Activated T-helper 1 cell treated with anti-CD3 and anti-CD28 coated beads, Interleukin-12 subunit alpha, Interleukin-12 subunit beta, Interleukin-2, Interleukin-4 antibody, amounts not matched to agents 30 ng/mL and 10 ng/mL and 1 ng/mL, durations not matched to agents 14 hours and 24 hours and 36 hours (primary cell): Measurements from ENCODE around the gene HIVEP1. TPM values are rescaled to one million over a fixed set of nuclear protein-coding genes. Genes with fewer than 3 reads are reported as not detected.

Experiments
- DNase-seq: peaks from one replicate; pipeline ENCODE4 v3.0.0; 2021; ENCODE audit warnings: low spot score
- H3K27ac Mint-ChIP-seq: one replicate; pipeline ENCODE4 v1.8.0; 2021; ENCODE audit warnings: mild to moderate bottlenecking, mixed read lengths
- H3K27me3 Mint-ChIP-seq: one replicate; pipeline ENCODE4 v1.8.0; 2022; ENCODE audit warnings: mild to moderate bottlenecking, moderate library complexity, mixed read lengths; ENCODE audit not compliant: insufficient read depth
- H3K36me3 Mint-ChIP-seq: one replicate; pipeline ENCODE4 v1.8.0; 2021; ENCODE audit warnings: low read depth, mixed read lengths
- H3K4me1 Mint-ChIP-seq: one replicate; pipeline ENCODE4 v1.8.0; 2021; ENCODE audit warnings: low read depth, mixed read lengths
- H3K4me3 Mint-ChIP-seq: one replicate; pipeline ENCODE4 v1.8.0; 2021; ENCODE audit warnings: mild to moderate bottlenecking, moderate library complexity, mixed read lengths
- H3K9me3 Mint-ChIP-seq: one replicate; pipeline ENCODE4 v1.8.0; 2021; ENCODE audit warnings: mixed read lengths
- intact Hi-C: fragments of 100-400 bp; cut with micrococcal nuclease; formaldehyde crosslinking; loops from one replicate; pipeline ENCODE4 v1.15.1; 2024
- total RNA-seq: library from RNA; stranded (reverse); gene quantifications from 2 replicates; pipeline ENCODE4 v1.2.3, GENCODE V29; 2022

Gene HIVEP1
- total RNA-seq, 1 donor from 2014 or later: 69.8 TPM

DNA sequence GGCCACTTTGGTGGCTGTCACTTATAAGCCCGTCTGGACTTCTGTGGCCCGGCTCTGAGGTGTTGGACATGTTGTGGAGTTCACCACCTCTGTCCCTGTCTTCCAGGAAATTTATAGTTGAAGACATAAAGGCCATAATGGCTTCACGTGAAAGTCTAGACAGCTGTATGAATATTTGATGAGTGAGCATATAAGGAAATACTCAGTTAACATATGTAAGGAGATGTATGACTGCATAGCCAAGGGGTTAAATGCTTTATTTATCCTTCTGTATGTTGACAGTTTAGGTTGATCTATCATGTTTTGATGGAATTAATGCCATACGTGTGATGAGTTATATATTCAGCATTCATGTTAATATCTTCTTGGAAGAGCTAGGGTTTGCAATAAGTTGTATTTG, 16.1 kb downstream of the HIVEP1 start:
- Mint-ChIP-seq H3K27me3 (no peaks in the 10 kb centered on the region), H3K4me3 (no peak overlapping the region), H3K36me3 (peaks cover 68% of the 10 kb centered on the region), H3K27ac (no peak overlapping the region), H3K4me1 (peaks cover 50% of the 10 kb centered on the region), H3K9me3 (peaks cover 37% of the 10 kb centered on the region)
- intact Hi-C loops: no loop called here
- no peak for DNase-seq

DNA sequence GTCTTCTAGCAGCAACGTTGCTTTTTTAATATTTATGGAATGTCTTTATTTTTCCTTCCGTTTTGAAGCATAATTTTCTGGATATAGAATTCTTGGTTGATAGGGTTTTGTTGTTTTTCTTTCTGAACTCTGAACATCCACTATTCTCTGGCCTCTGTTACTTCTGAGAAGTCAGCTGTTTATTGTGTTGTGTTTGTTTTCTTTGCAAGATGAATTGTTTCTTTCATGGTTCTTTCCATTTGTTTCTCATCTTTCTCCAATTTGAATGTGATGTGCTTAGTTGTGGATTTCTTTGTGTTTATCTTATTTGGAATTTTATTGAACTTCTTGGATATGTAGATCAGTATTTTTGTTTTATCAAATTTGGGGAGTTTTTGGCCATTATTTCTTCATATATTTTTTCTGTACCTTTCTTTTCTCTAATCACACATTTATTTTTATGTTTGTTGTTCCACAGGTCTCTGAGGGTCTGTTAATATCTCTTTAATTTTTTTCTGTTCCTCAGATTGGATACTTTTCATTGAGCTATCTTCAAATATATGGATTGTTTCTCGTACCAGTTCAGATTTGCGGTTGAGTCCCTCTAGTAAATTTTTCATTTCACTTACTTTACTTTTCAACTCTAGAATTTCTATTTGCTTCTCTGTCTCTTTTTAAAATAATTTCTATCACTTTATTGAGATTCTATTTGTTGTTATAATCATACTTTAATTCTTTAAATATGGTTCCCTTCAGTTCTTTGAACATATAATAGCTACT, 18.0 kb downstream of the HIVEP1 start:
- DNase-seq: no peak
- H3K4me3 Mint-ChIP-seq: no peak overlapping the region
- peaks cover 57% of the 10 kb centered on the region for H3K4me1 Mint-ChIP-seq
- H3K27ac Mint-ChIP-seq: no peak overlapping the region
- H3K36me3 Mint-ChIP-seq: peaks cover 65% of the 10 kb centered on the region
- no peaks in the 10 kb centered on the region for H3K27me3 Mint-ChIP-seq
- H3K9me3 Mint-ChIP-seq: peaks cover 37% of the 10 kb centered on the region
- intact Hi-C loops: loop anchor here (2.0 to 5.0 kb wide), 2 partner anchors 17 to 37 kb away; partner anchors contain the start of gene HIVEP1

DNA sequence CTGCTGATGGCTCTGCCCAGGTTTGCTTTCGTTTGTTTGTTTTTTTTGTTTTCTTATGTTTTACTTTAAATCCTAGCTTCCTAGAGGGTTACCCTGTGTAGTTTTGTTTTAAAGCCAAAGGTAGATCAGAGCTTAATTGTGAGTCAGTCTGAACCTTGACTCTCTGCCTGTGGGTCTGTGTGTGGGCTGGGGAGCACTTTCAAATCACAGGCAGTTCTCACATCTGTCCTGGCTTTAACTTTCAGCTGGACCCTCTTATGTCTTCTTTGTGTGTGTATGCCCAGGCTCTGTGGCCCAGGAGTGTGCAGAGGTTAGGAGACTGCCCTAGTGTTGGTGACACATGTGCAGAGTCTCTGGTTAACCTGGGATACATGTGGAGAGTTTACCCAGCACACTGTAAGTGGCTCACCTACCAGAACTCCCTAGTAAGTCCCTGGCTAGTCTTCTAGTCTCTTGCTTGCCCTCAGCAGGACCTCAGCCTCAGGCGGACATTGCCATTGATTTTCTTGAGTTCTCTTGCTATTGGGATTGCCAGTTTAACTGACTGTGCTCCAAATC, 19.0 kb downstream of the HIVEP1 start:
- H3K27ac Mint-ChIP-seq: peak overlapping the region; percentile 9
- H3K9me3 Mint-ChIP-seq: peaks cover 35% of the 10 kb centered on the region
- no peaks in the 10 kb centered on the region for H3K27me3 Mint-ChIP-seq
- H3K36me3 Mint-ChIP-seq: peaks cover 58% of the 10 kb centered on the region
- H3K4me1 Mint-ChIP-seq: peaks cover 61% of the 10 kb centered on the region
- no peak for DNase-seq
- intact Hi-C loops: loop anchor here (2.0 to 5.0 kb wide), 2 partner anchors 18 to 36 kb away; partner anchors contain the start of gene HIVEP1
- H3K4me3 Mint-ChIP-seq: no peak overlapping the region

DNA sequence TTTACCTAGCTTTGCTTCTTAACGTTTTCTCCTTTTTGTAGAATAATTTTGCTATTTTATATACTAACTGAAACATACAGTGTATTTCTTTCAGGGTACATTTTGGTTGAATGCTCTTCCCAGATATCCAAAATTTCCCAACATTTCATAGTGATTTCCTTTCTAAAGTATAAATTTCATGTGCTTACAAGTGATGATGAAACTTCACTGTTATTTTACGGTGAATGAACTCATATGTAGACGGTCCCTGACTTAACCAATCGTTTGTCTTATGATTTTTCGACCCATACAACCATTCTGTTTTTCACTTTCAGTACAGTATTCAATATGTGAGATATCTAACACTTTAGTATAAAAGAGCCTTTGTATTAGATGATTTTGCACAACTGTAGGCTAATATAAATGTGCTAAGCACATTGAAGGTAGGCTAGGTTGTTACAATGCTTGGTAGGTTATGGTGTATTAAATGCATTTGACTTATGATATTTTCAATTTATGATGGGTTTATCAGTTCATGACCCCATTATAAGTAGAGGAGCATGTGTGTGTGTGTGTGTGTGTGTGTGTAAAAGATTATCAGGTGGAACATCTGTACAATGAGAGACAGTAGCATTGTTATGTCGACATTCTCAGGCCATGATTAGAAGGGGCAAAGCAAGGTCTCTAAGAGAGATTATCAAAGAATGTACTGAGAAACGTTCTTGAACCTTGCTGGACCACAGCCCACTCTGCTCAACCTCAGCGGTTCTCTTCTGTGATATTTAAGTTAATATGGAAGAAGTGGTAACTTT, 20.9 kb downstream of the HIVEP1 start:
- intact Hi-C loops: loop anchor here (5.0 kb wide), 1 partner anchor 34 kb away; no protein-coding TSS in a partner anchor
- DNase-seq: no peak
- Mint-ChIP-seq H3K36me3 (peaks cover 47% of the 10 kb centered on the region), H3K4me3 (no peak overlapping the region), H3K27ac (no peak overlapping the region), H3K27me3 (no peaks in the 10 kb centered on the region), H3K9me3 (peaks cover 26% of the 10 kb centered on the region), H3K4me1 (peaks cover 64% of the 10 kb centered on the region)

DNA sequence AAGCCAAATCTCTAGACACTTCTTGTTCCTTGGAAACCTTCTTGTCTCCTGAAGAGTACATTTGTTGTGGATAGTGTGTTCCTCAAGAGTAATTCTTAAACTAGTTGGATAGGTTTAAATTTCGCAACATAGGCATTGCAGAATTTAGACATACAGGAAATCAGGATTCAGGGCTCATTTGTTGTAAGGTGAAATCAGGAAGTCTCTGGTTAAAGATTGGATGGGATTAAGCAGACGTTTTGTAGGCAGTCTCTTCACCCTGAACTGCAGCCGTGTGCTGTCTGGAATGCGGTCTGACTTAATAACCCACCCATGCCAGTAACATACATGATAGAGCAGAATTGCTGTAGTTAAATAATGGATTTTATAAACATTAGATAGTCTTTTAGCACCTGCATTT, 21.7 kb downstream of the HIVEP1 start:
- Mint-ChIP-seq H3K4me1 (peaks cover 71% of the 10 kb centered on the region), H3K27me3 (no peaks in the 10 kb centered on the region), H3K36me3 (peaks cover 42% of the 10 kb centered on the region), H3K9me3 (peaks cover 22% of the 10 kb centered on the region), H3K4me3 (no peak overlapping the region), H3K27ac (no peak overlapping the region)
- DNase-seq: no peak
- intact Hi-C loops: loop anchor here (5.0 kb wide), 1 partner anchor 34 kb away; no protein-coding TSS in a partner anchor

DNA sequence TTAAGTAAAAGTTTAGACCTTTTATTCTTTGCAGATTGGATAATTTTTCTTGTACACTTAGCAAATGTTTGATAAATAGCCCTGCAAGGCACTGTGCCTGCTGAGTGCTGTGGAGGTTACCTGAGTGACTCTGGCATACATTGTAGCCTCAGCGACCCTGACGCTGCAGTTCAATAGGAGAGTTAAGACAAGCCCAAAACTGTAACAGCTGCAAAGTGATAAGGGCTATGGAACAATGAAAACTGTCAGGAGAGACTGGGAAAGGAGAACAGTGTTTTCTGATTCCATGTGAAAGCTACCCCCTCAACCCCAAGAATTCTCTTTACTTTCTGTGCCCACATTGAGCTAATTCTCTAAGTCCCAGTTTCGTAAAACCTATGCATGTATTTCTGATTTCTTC, 22.2 kb downstream of the HIVEP1 start:
- Mint-ChIP-seq H3K27ac (no peak overlapping the region), H3K27me3 (no peaks in the 10 kb centered on the region), H3K9me3 (peaks cover 16% of the 10 kb centered on the region), H3K4me1 (peaks cover 77% of the 10 kb centered on the region), H3K36me3 (peaks cover 39% of the 10 kb centered on the region), H3K4me3 (no peak overlapping the region)
- intact Hi-C loops: loop anchor here (5.0 kb wide), 1 partner anchor 33 kb away; no protein-coding TSS in a partner anchor
- DNase-seq: no peak

DNA sequence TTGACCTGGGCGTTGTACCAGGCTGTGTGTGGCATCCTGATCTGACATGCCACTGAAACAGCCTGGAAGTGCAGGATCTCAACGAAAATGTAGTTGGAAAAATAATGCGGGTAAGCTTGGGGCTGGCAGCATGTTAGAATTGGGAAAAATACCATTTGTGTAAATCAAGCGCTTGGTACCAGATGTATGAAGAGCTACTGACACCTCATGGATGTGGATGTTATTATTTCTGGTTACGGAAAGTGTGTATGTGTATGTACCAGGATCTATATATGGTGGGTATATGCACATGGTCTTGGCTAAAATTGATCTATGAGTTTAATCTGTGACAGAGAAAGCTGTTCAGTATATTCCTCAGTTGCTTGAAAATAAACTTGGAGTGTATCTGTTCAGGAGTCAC, 22.7 kb downstream of the HIVEP1 start:
- no peak overlapping the region for H3K4me3 Mint-ChIP-seq
- intact Hi-C loops: loop anchor here (5.0 kb wide), 1 partner anchor 32 kb away; no protein-coding TSS in a partner anchor
- no peaks in the 10 kb centered on the region for H3K27me3 Mint-ChIP-seq
- peaks cover 36% of the 10 kb centered on the region for H3K36me3 Mint-ChIP-seq
- H3K27ac Mint-ChIP-seq: no peak overlapping the region
- H3K4me1 Mint-ChIP-seq: peaks cover 82% of the 10 kb centered on the region
- peaks cover 11% of the 10 kb centered on the region for H3K9me3 Mint-ChIP-seq
- DNase-seq: no peak

DNA sequence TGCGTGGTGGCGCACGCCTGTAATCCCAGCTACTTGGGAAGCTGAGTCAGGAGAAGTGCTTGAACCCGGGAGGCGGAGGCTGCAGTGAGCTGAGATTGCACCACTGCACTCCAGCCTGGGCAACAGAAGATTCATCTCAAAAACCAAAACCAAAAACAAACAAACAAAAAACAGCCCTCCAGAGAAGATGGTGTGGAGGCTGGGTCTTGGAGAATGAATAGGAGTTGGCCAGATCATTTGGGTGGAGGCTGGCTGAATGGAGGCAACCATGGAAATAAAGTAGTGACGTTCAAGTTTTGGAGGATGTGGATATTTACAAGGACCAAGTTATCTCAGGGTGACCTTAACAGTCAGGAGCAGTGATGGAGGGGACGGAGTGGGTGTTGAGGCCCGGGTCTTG, 24.7 kb downstream of the HIVEP1 start:
- no peaks in the 10 kb centered on the region for H3K27me3 Mint-ChIP-seq
- H3K36me3 Mint-ChIP-seq: peaks cover 24% of the 10 kb centered on the region
- H3K27ac Mint-ChIP-seq: peak overlapping the region; percentile 10
- intact Hi-C loops: no loop called here
- no peak for DNase-seq
- no peaks in the 10 kb centered on the region for H3K9me3 Mint-ChIP-seq
- H3K4me1 Mint-ChIP-seq: peaks cover 79% of the 10 kb centered on the region
- H3K4me3 Mint-ChIP-seq: peak overlapping the region; percentile 13

DNA sequence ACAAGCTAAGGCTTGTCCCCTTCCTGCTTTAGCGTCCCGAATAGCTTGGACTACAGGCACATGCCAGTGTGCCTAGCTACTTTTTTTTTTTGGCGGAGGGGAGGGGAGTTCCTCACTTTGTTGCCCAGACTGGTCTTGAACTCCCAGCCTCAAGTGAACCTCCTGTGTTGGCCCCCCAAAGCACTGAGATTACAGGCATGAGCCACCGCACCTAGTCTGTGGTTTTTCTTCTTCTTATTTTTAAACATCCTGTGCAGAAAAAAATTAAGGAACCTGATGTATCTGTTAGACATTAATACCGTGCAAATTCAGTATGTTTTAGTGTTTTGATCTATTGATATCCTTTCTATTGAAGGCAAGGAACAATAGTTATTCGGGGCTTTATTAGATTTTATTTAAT, 25.7 kb downstream of the HIVEP1 start:
- no peak for DNase-seq
- no peaks in the 10 kb centered on the region for H3K9me3 Mint-ChIP-seq
- H3K27ac Mint-ChIP-seq: no peak overlapping the region
- peaks cover 22% of the 10 kb centered on the region for H3K36me3 Mint-ChIP-seq
- H3K4me3 Mint-ChIP-seq: no peak overlapping the region
- intact Hi-C loops: no loop called here
- no peaks in the 10 kb centered on the region for H3K27me3 Mint-ChIP-seq
- peaks cover 75% of the 10 kb centered on the region for H3K4me1 Mint-ChIP-seq

DNA sequence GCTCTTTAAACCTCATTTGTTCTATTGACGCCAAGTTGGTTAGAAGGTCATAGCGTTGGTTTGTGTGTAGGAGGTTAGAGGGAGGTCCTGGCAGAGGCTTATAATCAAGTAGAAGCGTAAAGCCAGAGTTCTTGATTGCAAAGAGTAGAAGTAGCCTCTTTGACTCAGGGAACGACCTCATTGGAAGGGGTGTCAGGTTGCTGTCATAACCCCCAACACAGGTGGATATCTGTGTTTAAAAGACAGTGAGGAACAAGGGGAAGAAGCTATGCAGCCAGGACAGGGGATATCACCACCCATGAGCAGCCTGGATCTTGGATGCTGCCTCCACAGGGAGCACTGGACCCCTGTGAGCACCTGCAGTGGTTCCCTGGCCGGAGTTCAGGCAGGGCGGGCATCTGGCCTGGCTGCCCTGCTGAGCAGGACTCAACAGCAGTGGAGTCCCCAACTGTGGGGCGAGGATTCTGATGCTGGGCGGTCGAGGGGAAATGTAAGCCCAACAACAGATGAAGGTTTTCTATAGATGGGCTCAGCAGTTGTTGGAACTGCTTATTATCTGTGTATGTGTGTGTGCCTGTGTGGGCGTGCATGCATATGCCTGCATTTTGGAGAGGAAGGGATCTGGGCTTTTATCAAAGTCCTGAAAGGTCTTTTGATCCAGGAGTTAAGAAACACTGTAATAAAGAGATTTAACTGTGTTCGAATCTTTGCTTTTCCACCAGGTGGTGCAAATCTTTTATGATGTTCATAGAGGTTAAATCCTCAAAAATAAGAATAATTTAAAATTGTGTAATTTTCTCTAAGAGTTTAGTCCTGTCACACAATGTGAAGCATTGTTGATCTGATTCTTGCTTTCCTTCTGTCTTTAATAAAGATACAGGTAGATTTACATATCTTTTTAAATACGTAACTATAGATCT, 27.7 kb downstream of the HIVEP1 start:
- intact Hi-C loops: no loop called here
- Mint-ChIP-seq H3K4me3 (no peak overlapping the region), H3K4me1 (peaks cover 68% of the 10 kb centered on the region), H3K27ac (no peak overlapping the region), H3K36me3 (peaks cover 22% of the 10 kb centered on the region), H3K9me3 (no peaks in the 10 kb centered on the region), H3K27me3 (no peaks in the 10 kb centered on the region)
- DNase-seq: no peak

DNA sequence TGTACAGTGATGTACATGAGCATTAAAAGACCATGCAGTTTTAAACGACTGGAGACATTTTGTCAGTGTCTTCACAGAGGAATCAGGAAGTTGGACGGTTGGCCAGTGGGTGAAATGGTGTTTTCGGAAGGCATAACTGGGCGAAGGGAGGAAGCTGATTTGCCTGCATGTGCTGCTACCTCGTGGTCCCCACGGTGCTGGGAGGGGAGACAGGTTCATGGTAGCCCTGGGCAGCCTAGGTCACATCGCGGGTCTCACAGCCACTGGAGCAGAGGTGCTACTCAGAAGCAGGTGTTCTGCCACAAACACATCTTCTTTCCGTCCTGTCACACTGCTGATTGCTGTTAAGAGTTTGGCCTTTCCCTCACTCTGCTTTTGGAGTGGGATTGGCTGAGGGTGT, 35.2 kb downstream of the HIVEP1 start:
- peaks cover 69% of the 10 kb centered on the region for H3K4me1 Mint-ChIP-seq
- no peaks in the 10 kb centered on the region for H3K9me3 Mint-ChIP-seq
- peaks cover 28% of the 10 kb centered on the region for H3K36me3 Mint-ChIP-seq
- peak overlapping the region; percentile 86 for H3K27ac Mint-ChIP-seq
- no peak overlapping the region for H3K4me3 Mint-ChIP-seq
- intact Hi-C loops: no loop called here
- DNase-seq: no peak
- no peaks in the 10 kb centered on the region for H3K27me3 Mint-ChIP-seq

DNA sequence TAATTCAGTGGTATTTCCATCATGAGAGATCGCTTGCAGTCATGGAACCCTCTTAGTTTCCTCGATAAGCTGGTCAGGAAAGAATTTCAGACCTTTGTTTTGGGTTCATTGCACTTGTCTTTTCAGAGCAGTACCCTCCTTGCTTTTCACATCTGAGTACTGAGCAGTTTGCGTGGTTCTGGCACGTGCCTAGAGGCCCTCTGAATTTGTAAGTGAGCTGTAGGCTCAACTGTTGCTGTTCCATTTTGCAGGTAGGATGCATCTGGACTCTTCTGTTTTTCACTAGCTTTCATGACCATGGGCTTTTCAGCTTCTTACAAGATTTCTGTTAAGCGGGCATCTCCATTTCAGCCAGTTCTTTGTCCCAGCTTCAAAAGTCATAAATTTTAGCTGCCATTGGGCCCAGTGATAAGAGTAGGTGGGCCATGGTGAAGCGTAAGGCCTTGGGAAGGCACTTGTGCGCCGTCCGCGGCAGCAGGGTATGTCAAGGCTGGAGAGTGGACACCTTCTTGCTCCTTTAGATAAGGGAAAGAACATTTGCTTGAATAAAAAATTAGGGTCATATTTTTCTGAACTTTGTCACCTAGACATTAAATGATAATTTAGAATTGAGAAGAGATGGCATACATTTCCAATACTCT, 35.8 kb downstream of the HIVEP1 start:
- no peaks in the 10 kb centered on the region for H3K9me3 Mint-ChIP-seq
- H3K27ac Mint-ChIP-seq: peak overlapping the region; percentile 86
- no peak for DNase-seq
- H3K27me3 Mint-ChIP-seq: no peaks in the 10 kb centered on the region
- intact Hi-C loops: loop anchor here (1.0 kb wide), 1 partner anchor 334 kb away; no protein-coding TSS in a partner anchor
- H3K4me1 Mint-ChIP-seq: peaks cover 75% of the 10 kb centered on the region
- peaks cover 27% of the 10 kb centered on the region for H3K36me3 Mint-ChIP-seq
- H3K4me3 Mint-ChIP-seq: no peak overlapping the region
